Hematopoietic multipotent progenitor cell treated with erythropoietin and hydrocortisone succinate and interleukin-3 and kit ligand, for 4 days (in vitro differentiated cells): ENCODE data around the gene DMWD.

Source experiments
- DNase-seq: peaks from one replicate; pipeline ENCODE4 v3.0.0-alpha.2; 2015

The DMWD gene

GRCh38 chr19:45739498-45740439 lies 52.9 kb downstream of the DMWD start:
- peak; percentile 65 for DNase-seq

DNA sequence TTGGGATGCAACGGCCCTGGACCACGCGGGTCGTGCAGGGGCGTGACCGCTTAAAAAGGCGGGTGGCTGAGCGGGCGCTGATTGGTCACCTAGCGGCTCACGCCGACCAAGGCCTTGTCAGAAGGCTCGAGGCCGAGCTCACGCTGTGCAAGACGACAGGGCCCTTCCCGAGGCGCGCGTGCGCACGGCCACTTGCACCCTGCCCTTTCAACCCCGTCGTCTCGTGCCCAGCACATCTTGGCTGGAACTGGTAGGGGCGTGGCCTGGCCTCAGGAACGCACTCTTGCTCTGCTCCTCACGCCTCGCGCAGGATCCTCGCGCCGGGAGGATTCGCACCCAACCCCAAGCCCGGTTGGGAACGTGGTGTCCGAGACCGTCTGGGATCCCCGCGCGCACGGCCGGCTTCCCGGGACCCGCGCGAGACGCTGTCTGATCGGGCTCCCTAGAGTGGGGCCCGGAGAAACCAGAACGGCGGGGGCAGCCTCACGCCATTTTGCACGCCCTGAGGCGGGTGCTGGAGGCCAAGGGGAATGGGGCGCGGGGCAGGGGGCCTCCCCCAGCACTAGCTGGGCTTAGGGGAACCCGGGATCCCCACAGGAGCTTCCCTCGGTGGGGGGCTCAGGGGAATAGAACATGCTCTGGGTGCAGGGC lies 59.4 kb downstream of the DMWD start, which contains the start of gene MEIOSIN:
TSS of gene MEIOSIN (plus strand) at position 280 of the 651 bp plus-strand sequence. CDS start 1,938 bp downstream, outside the sequence.
- no peak for DNase-seq
